ENCODE measurements around the gene PRKCH. TPM values are rescaled to one million over a fixed set of nuclear protein-coding genes. Genes with fewer than 3 reads are reported as not detected.
"Not testable (repeated sequence)": the region's sequence is repeated elsewhere in the genome, so short reads cannot be mapped to it uniquely, and the experiment has no call there.

Gene PRKCH
- total and polyA plus RNA-seq, 4 experiments from 2014 or later: 246 to 284 (median 249) TPM

- Mint-ChIP-seq H3K4me3 (peak overlapping the region in 5 of 8 donors; percentile 21 to 51 (median 47)), H3K4me1 (peaks cover 47 to 77% (median 60%) of the 10 kb centered on the region in 4 donors), H3K36me3 (peaks cover 79 to 87% of the 10 kb centered on the region in 2 donors), H3K27ac (peak overlapping the region; percentile 88 to 97 (median 92)), H3K9me3 (peaks cover 0 to 6% (median 2%) of the 10 kb centered on the region in 8 donors), H3K27me3 (no peaks in the 10 kb centered on the region)
- H3K4me3 ChIP-seq (ENCODE audit: low read length in 2 of 2): no peak overlapping the region
- peak; percentile 58 to 71 (median 69) for DNase-seq
- H3K9me3 ChIP-seq (ENCODE audit: control insufficient read depth in 1 of 2, low read length in 2 of 2): no peaks in the 10 kb centered on the region
- CTCF ChIA-PET (ENCODE audit: partially characterized antibody): interaction anchor here (1.0 to 4.7 kb wide), 24 partner anchors 10 to 377 kb away, joined by 3 to 60 read pairs (median 5); partner anchors contain the start of genes SNAPC1 and TMEM30B
- peaks cover 46% of the 10 kb centered on the region for H3K4me1 ChIP-seq (ENCODE audit: insufficient read depth, low read length)
- POLR2A ChIA-PET (ENCODE audit: partially characterized antibody): interaction anchor here (0.9 to 2.6 kb wide), 6 partner anchors 9 to 375 kb away, joined by 3 to 16 read pairs (median 4); partner anchors contain the start of gene PRKCH
- H3K27ac ChIP-seq (ENCODE audit: low read depth, low read length): peak overlapping the region; percentile 22
- peaks cover 72% of the 10 kb centered on the region for H3K36me3 ChIP-seq (ENCODE audit: insufficient read depth, low read length)
- intact Hi-C loops (cut with micrococcal nuclease): loop anchor here (1.0 to 5.0 kb wide), 5 partner anchors 14 to 665 kb away; no protein-coding TSS in a partner anchor
- H3K27me3 ChIP-seq (ENCODE audit: insufficient read depth, low read length): no peaks in the 10 kb centered on the region
Measured at GRCh38 chr14:61461808-61462275, 140.5 kb downstream of the PRKCH start.

GRCh38 chr14:61462566-61463193 is 141.3 kb downstream of the PRKCH start:
- ChIA-PET CTCF (ENCODE audit: partially characterized antibody) (interaction anchor here (0.6 to 4.7 kb wide), 14 partner anchors 9 to 376 kb away, joined by 3 to 60 read pairs (median 6); partner anchors contain the start of gene SNAPC1), POLR2A (ENCODE audit: partially characterized antibody) (interaction anchor here (1.1 to 2.6 kb wide), 2 partner anchors 9 to 14 kb away, joined by 5 to 16 read pairs; no protein-coding TSS in a partner anchor)
- peaks cover 0 to 4% (median 2%) of the 10 kb centered on the region in 8 donors for H3K9me3 Mint-ChIP-seq
- Histone ChIP-seq H3K27ac (ENCODE audit: low read depth, low read length) (no peak overlapping the region), H3K36me3 (ENCODE audit: insufficient read depth, low read length) (peaks cover 72% of the 10 kb centered on the region), H3K9me3 (ENCODE audit: control insufficient read depth in 1 of 2, low read length in 2 of 2) (no peaks in the 10 kb centered on the region), H3K4me1 (ENCODE audit: insufficient read depth, low read length) (peaks cover 47% of the 10 kb centered on the region), H3K4me3 (ENCODE audit: low read length in 2 of 2) (no peak overlapping the region), H3K27me3 (ENCODE audit: insufficient read depth, low read length) (no peaks in the 10 kb centered on the region)
- H3K36me3 Mint-ChIP-seq: peaks cover 75 to 84% of the 10 kb centered on the region in 2 donors
- DNase-seq: no peak
- H3K4me1 Mint-ChIP-seq: peaks cover 48 to 73% (median 61%) of the 10 kb centered on the region in 4 donors
- no peaks in the 10 kb centered on the region for H3K27me3 Mint-ChIP-seq
- H3K4me3 Mint-ChIP-seq: no peak overlapping the region
- intact Hi-C loops (cut with micrococcal nuclease): loop anchor here (5.0 kb wide), 1 partner anchor 90 kb away; no protein-coding TSS in a partner anchor
- H3K27ac Mint-ChIP-seq: peak overlapping the region in 6 of 7 donors; percentile 36 to 97 (median 76)

GRCh38 chr14:61463664-61464285 is 142.4 kb downstream of the PRKCH start:
- no peaks in the 10 kb centered on the region for H3K9me3 ChIP-seq (ENCODE audit: control insufficient read depth in 1 of 2, low read length in 2 of 2)
- intact Hi-C loops (cut with micrococcal nuclease): loop anchor here (5.0 kb wide), 1 partner anchor 89 kb away; no protein-coding TSS in a partner anchor
- Mint-ChIP-seq H3K36me3 (peaks cover 64 to 81% of the 10 kb centered on the region in 2 donors), H3K9me3 (peaks cover 0 to 4% (median 2%) of the 10 kb centered on the region in 8 donors), H3K27me3 (no peaks in the 10 kb centered on the region), H3K4me1 (peaks cover 48 to 80% (median 66%) of the 10 kb centered on the region in 4 donors), H3K27ac (peak overlapping the region in 5 of 7 donors; percentile 24 to 82 (median 58)), H3K4me3 (no peak overlapping the region)
- H3K27me3 ChIP-seq (ENCODE audit: insufficient read depth, low read length): no peaks in the 10 kb centered on the region
- H3K4me3 ChIP-seq (ENCODE audit: low read length in 2 of 2): no peak overlapping the region
- ChIA-PET POLR2A (ENCODE audit: partially characterized antibody) (no interaction called here), CTCF (ENCODE audit: partially characterized antibody) (interaction anchor here (0.7 to 2.5 kb wide), 3 partner anchors 167 to 374 kb away, joined by 3 to 12 read pairs (median 3); no protein-coding TSS in a partner anchor)
- no peak overlapping the region for H3K27ac ChIP-seq (ENCODE audit: low read depth, low read length)
- H3K36me3 ChIP-seq (ENCODE audit: insufficient read depth, low read length): peaks cover 62% of the 10 kb centered on the region
- no peak for DNase-seq
- H3K4me1 ChIP-seq (ENCODE audit: insufficient read depth, low read length): peaks cover 58% of the 10 kb centered on the region

- H3K27me3 ChIP-seq (ENCODE audit: insufficient read depth, low read length); H3K4me3 ChIP-seq (ENCODE audit: low read length in 2 of 2); H3K27ac ChIP-seq (ENCODE audit: low read depth, low read length); H3K27me3 Mint-ChIP-seq; H3K9me3 Mint-ChIP-seq; POLR2A ChIA-PET (ENCODE audit: partially characterized antibody); DNase-seq; H3K9me3 ChIP-seq (ENCODE audit: control insufficient read depth in 1 of 2, low read length in 2 of 2); H3K4me3 Mint-ChIP-seq: not testable (repeated sequence)
- Mint-ChIP-seq H3K36me3 (peaks cover 56 to 83% of the 10 kb centered on the region in 2 donors), H3K27ac (peak overlapping the region; percentile 22 to 90 (median 59)), H3K4me1 (peaks cover 51 to 87% (median 71%) of the 10 kb centered on the region in 4 donors)
- CTCF ChIA-PET (ENCODE audit: partially characterized antibody): interaction anchor here (0.5 to 2.5 kb wide), 4 partner anchors 11 to 373 kb away, joined by 3 to 12 read pairs (median 4); no protein-coding TSS in a partner anchor
- H3K4me1 ChIP-seq (ENCODE audit: insufficient read depth, low read length): peaks cover 67% of the 10 kb centered on the region
- intact Hi-C loops (cut with micrococcal nuclease): loop anchor here (5.0 kb wide), 2 partner anchors 38 to 88 kb away; no protein-coding TSS in a partner anchor
- H3K36me3 ChIP-seq (ENCODE audit: insufficient read depth, low read length): peaks cover 54% of the 10 kb centered on the region
Measured at GRCh38 chr14:61464539-61465320, 143.4 kb downstream of the PRKCH start.

GRCh38 chr14:61466249-61466904 is 145.0 kb downstream of the PRKCH start:
- no peak overlapping the region for H3K4me3 ChIP-seq (ENCODE audit: low read length in 2 of 2)
- Mint-ChIP-seq H3K36me3 (peaks cover 46 to 84% of the 10 kb centered on the region in 2 donors), H3K4me3 (no peak overlapping the region), H3K27me3 (no peaks in the 10 kb centered on the region), H3K4me1 (peaks cover 60 to 90% (median 75%) of the 10 kb centered on the region in 4 donors), H3K27ac (peak overlapping the region; percentile 0 to 95 (median 32)), H3K9me3 (peaks cover 0 to 5% (median 0%) of the 10 kb centered on the region in 8 donors)
- no peaks in the 10 kb centered on the region for H3K9me3 ChIP-seq (ENCODE audit: control insufficient read depth in 1 of 2, low read length in 2 of 2)
- ChIA-PET CTCF (ENCODE audit: partially characterized antibody) (interaction anchor here (0.8 to 1.3 kb wide), 3 partner anchors 9 to 265 kb away, joined by 3 to 5 read pairs (median 3); no protein-coding TSS in a partner anchor), POLR2A (ENCODE audit: partially characterized antibody) (interaction anchor here (0.6 to 1.0 kb wide), 2 partner anchors 265 to 278 kb away, joined by 3 read pairs; no protein-coding TSS in a partner anchor)
- peaks cover 74% of the 10 kb centered on the region for H3K4me1 ChIP-seq (ENCODE audit: insufficient read depth, low read length)
- no peaks in the 10 kb centered on the region for H3K27me3 ChIP-seq (ENCODE audit: insufficient read depth, low read length)
- intact Hi-C loops (cut with micrococcal nuclease): loop anchor here (5.0 kb wide), 1 partner anchor 36 kb away; no protein-coding TSS in a partner anchor
- H3K27ac ChIP-seq (ENCODE audit: low read depth, low read length): no peak overlapping the region
- H3K36me3 ChIP-seq (ENCODE audit: insufficient read depth, low read length): peaks cover 52% of the 10 kb centered on the region
- no peak for DNase-seq

GRCh38 chr14:61466905-61467280 is 145.5 kb downstream of the PRKCH start:
- H3K27ac Mint-ChIP-seq: peak overlapping the region in 4 of 7 donors; percentile 32 to 95 (median 49)
- H3K9me3 Mint-ChIP-seq: peaks cover 0 to 5% (median 0%) of the 10 kb centered on the region in 8 donors
- H3K4me1 Mint-ChIP-seq: peaks cover 60 to 90% (median 75%) of the 10 kb centered on the region in 4 donors
- ChIA-PET POLR2A (ENCODE audit: partially characterized antibody) (interaction anchor here (0.6 to 1.0 kb wide), 2 partner anchors 264 to 278 kb away, joined by 3 read pairs; no protein-coding TSS in a partner anchor), CTCF (ENCODE audit: partially characterized antibody) (interaction anchor here (0.8 to 1.3 kb wide), 2 partner anchors 9 to 264 kb away, joined by 3 to 5 read pairs; no protein-coding TSS in a partner anchor)
- H3K36me3 Mint-ChIP-seq: peaks cover 41 to 84% of the 10 kb centered on the region in 2 donors
- Histone ChIP-seq H3K4me3 (ENCODE audit: low read length in 2 of 2) (no peak overlapping the region), H3K27me3 (ENCODE audit: insufficient read depth, low read length) (no peaks in the 10 kb centered on the region), H3K9me3 (ENCODE audit: control insufficient read depth in 1 of 2, low read length in 2 of 2) (no peaks in the 10 kb centered on the region), H3K36me3 (ENCODE audit: insufficient read depth, low read length) (peaks cover 48% of the 10 kb centered on the region), H3K27ac (ENCODE audit: low read depth, low read length) (no peak overlapping the region), H3K4me1 (ENCODE audit: insufficient read depth, low read length) (peaks cover 74% of the 10 kb centered on the region)
- no peak for DNase-seq
- intact Hi-C loops (cut with micrococcal nuclease): loop anchor here (5.0 kb wide), 1 partner anchor 35 kb away; no protein-coding TSS in a partner anchor
- no peak overlapping the region for H3K4me3 Mint-ChIP-seq
- no peaks in the 10 kb centered on the region for H3K27me3 Mint-ChIP-seq

All from CD4-positive, alpha-beta memory T cell (primary cell).